H9 (cell line): Measurements from ENCODE around the gene RPP40. TPM values are rescaled to one million over a fixed set of nuclear protein-coding genes. Genes with fewer than 3 reads are reported as not detected.
A peak's percentile ranks its signal among the peaks of the same experiment; 100 is the strongest.

ENCODE experiments used
- DNase-seq: peaks from one replicate; pipeline ENCODE4 v3.0.0-alpha.2; 2017
- H2AFZ ChIP-seq: one replicate; pipeline ENCODE4 v1.6.1; 2013; ENCODE audit warnings: mild to moderate bottlenecking, low read length, control low read depth, moderate library complexity
- H2AK5ac ChIP-seq: 2 replicates; pipeline ENCODE4 v1.6.1; 2013; ENCODE audit warnings: low read length, control low read depth, mixed read lengths; ENCODE audit not compliant: insufficient read length
- H2BK120ac ChIP-seq: one replicate; pipeline ENCODE4 v1.6.1; 2013; ENCODE audit warnings: low read depth, mild to moderate bottlenecking, low read length, control low read depth, inconsistent platforms; ENCODE audit not compliant: poor library complexity, severe bottlenecking
- H2BK12ac ChIP-seq: 2 replicates; pipeline ENCODE4 v1.6.1; 2013; ENCODE audit warnings: low read length, control low read depth, mixed read lengths, low read depth; ENCODE audit not compliant: insufficient read length
- H2BK15ac ChIP-seq: 2 replicates; pipeline ENCODE4 v1.6.1; 2013; ENCODE audit warnings: low read depth, low read length, control low read depth
- H2BK20ac ChIP-seq: one replicate; pipeline ENCODE4 v1.6.1; 2013; ENCODE audit warnings: low read depth, mild to moderate bottlenecking, low read length, control low read depth, inconsistent platforms; ENCODE audit not compliant: poor library complexity, severe bottlenecking
- H2BK5ac ChIP-seq: 2 replicates; pipeline ENCODE4 v1.6.1; 2013; ENCODE audit warnings: low read length, control low read depth, mixed read lengths; ENCODE audit not compliant: insufficient read length
- H3K14ac ChIP-seq: 2 replicates; pipeline ENCODE4 v1.6.1; 2013; ENCODE audit warnings: low read length, control low read depth; ENCODE audit not compliant: insufficient read depth
- H3K18ac ChIP-seq: 2 replicates; pipeline ENCODE4 v1.6.1; 2013; ENCODE audit warnings: low read depth, mild to moderate bottlenecking, mixed read lengths, low read length, control low read depth; ENCODE audit not compliant: insufficient read length
- H3K23ac ChIP-seq: 2 replicates; pipeline ENCODE4 v1.6.1; 2013; ENCODE audit warnings: low read length, control low read depth, mixed read lengths, low read depth; ENCODE audit not compliant: insufficient read length
- H3K23me2 ChIP-seq: 2 replicates; pipeline ENCODE4 v1.6.1; 2013; ENCODE audit warnings: low read depth, mild to moderate bottlenecking, mixed read lengths, low read length, control low read depth; ENCODE audit not compliant: insufficient read length, poor library complexity, severe bottlenecking
- H3K27ac ChIP-seq: 2 replicates; pipeline ENCODE4 v1.5.1; 2013; ENCODE audit warnings: low read length, control low read depth, mixed read lengths, low read depth; ENCODE audit not compliant: insufficient read length
- H3K27me3 ChIP-seq: 2 replicates; pipeline ENCODE4 v1.6.1; 2013; ENCODE audit warnings: low read length, control low read depth, inconsistent platforms; ENCODE audit not compliant: insufficient read depth
- H3K4ac ChIP-seq: 2 replicates; pipeline ENCODE4 v1.6.1; 2013; ENCODE audit warnings: low read depth, mild to moderate bottlenecking, control low read depth, inconsistent platforms, low read length, moderate library complexity
- H3K4me1 ChIP-seq: 2 replicates; pipeline ENCODE4 v1.6.1; 2013; ENCODE audit warnings: low read length, control low read depth, inconsistent platforms; ENCODE audit not compliant: insufficient read depth
- H3K4me2 ChIP-seq: 2 replicates; pipeline ENCODE4 v1.6.1; 2013; ENCODE audit warnings: low read length, control low read depth, mixed read lengths; ENCODE audit not compliant: insufficient read length, insufficient read depth
- H3K56ac ChIP-seq: 2 replicates; pipeline ENCODE4 v1.6.1; 2013; ENCODE audit warnings: low read depth, mild to moderate bottlenecking, mixed read lengths, low read length, control low read depth; ENCODE audit not compliant: insufficient read length
- H3K79me1 ChIP-seq: 2 replicates; pipeline ENCODE4 v1.6.1; 2013; ENCODE audit warnings: low read depth, mild to moderate bottlenecking, moderate library complexity, low read length, control low read depth, inconsistent platforms; ENCODE audit not compliant: insufficient read depth, poor library complexity, severe bottlenecking
- H3K79me2 ChIP-seq: 2 replicates; pipeline ENCODE4 v1.6.1; 2013; ENCODE audit warnings: low read length, control low read depth, inconsistent platforms; ENCODE audit not compliant: insufficient read depth
- H3K9ac ChIP-seq: 2 replicates; pipeline ENCODE4 v1.6.1; 2013; ENCODE audit warnings: low read length, control low read depth, mixed read lengths; ENCODE audit not compliant: insufficient read length; ENCODE audit errors: extremely low read depth
- H3K9me3 ChIP-seq: one replicate; pipeline ENCODE4 v1.6.1; 2013; ENCODE audit warnings: low read depth, low read length, inconsistent platforms; ENCODE audit not compliant: control insufficient read depth
- H3T11ph ChIP-seq: one replicate; pipeline ENCODE4 v1.6.1; 2013; ENCODE audit warnings: mild to moderate bottlenecking, low read length, control low read depth, inconsistent platforms
- H4K20me1 ChIP-seq: one replicate; pipeline ENCODE4 v1.6.1; 2013; ENCODE audit not compliant: control insufficient read depth, insufficient read length, insufficient read depth
- H4K5ac ChIP-seq: 2 replicates; pipeline ENCODE4 v1.6.1; 2013; ENCODE audit warnings: low read depth, mild to moderate bottlenecking, mixed read lengths, low read length, control low read depth; ENCODE audit not compliant: insufficient read length
- H4K8ac ChIP-seq: replicated peaks from 2 replicates; pipeline ENCODE4 v1.6.1; 2013; ENCODE audit warnings: low read length, control low read depth, mixed read lengths, low read depth; ENCODE audit not compliant: insufficient read length
- H4K91ac ChIP-seq: 2 replicates; pipeline ENCODE4 v1.6.1; 2013; ENCODE audit warnings: low read depth, mild to moderate bottlenecking, moderate library complexity, mixed read lengths, low read length, control low read depth; ENCODE audit not compliant: insufficient read length
- H3K27ac Mint-ChIP-seq, 3 experiments: 2 replicates in 2 of 3; 3 replicates in 1 of 3; pipeline ENCODE4 v1.8.0; 2020 to 2021; ENCODE audit warnings: mixed read lengths in 3 of 3, mild to moderate bottlenecking in 1 of 3, moderate library complexity in 1 of 3
- H3K27me3 Mint-ChIP-seq: 2 replicates; pipeline ENCODE4 v1.8.0; 2021; ENCODE audit warnings: low read depth, mild to moderate bottlenecking, moderate library complexity, mixed read lengths
- H3K36me3 Mint-ChIP-seq, 3 experiments: 2 replicates in 2 of 3; 3 replicates in 1 of 3; pipeline ENCODE4 v1.8.0; 2020 to 2021; ENCODE audit warnings: low read depth in 3 of 3, mixed read lengths in 3 of 3; ENCODE audit not compliant: insufficient read depth in 1 of 3
- H3K4me1 Mint-ChIP-seq, 2 experiments: 2 replicates each; pipeline ENCODE4 v1.8.0; 2020; ENCODE audit warnings: mixed read lengths in 2 of 2
- H3K4me3 Mint-ChIP-seq, 2 experiments: 2 replicates in 1 of 2; 3 replicates in 1 of 2; pipeline ENCODE4 v1.8.0; 2020 to 2021; ENCODE audit warnings: mild to moderate bottlenecking in 2 of 2, mixed read lengths in 2 of 2, moderate library complexity in 1 of 2
- H3K9me3 Mint-ChIP-seq, 2 experiments: 2 replicates in 1 of 2; 3 replicates in 1 of 2; pipeline ENCODE4 v1.8.0; 2020; ENCODE audit warnings: mild to moderate bottlenecking in 2 of 2, mixed read lengths in 2 of 2, moderate library complexity in 1 of 2
- WGBS: extraction: QIAGEN DNeasy Blood & Tissue Kit; methylation state at CpG from one replicate; pipeline ENCODE4 v1.1.7; 2013; ENCODE audit warnings: missing lambda C conversion rate, low lambda C conversion rate, mixed read lengths; ENCODE audit not compliant: insufficient read length; ENCODE audit errors: extremely low coverage; 5-methylcytosine and 5-hydroxymethylcytosine counted together
- total RNA-seq: library from RNA; stranded (reverse); gene quantifications from 2 replicates; pipeline ENCODE4 v1.2.1, GENCODE V29; 2021
- TF ChIP-seq, protein P1 (sequence below): fragments of 200-600 bp; sonication (generic); conservative IDR thresholded peaks from 3 replicates; pipeline ENCODE4 v1.8.0; 2021; ENCODE audit warnings: antibody characterized with exemption, mild to moderate bottlenecking

RPP40 gene
- total RNA-seq, 1 experiment from 2014 or later, result 17.8 TPM

GRCh38 chr6:4986999-4987398 is 16.8 kb downstream of the RPP40 start:
- H3K23me2 ChIP-seq, result no peaks in the 10 kb centered on the region
- H3K9ac ChIP-seq, result no peak overlapping the region
- H2AK5ac ChIP-seq, result no peak overlapping the region
- H4K91ac ChIP-seq, result no peak overlapping the region
- no peaks in the 10 kb centered on the region for H3K4me1 ChIP-seq
- no peaks in the 10 kb centered on the region for H4K20me1 ChIP-seq
- no peak overlapping the region for H2BK5ac ChIP-seq
- H3K27me3 Mint-ChIP-seq, result peaks cover 7% of the 10 kb centered on the region
- H3K4me1 Mint-ChIP-seq, result peaks cover 4 to 11% of the 10 kb centered on the region in 2 experiments
- H2AFZ ChIP-seq, result no peak overlapping the region
- no peaks in the 10 kb centered on the region for H3K9me3 ChIP-seq
- H3K27ac Mint-ChIP-seq, result peak overlapping the region in 1 of 3 experiments; percentile 33; a peak in 1 of 7 replicates
- no peak overlapping the region for H2BK15ac ChIP-seq
- no peak overlapping the region for H3K56ac ChIP-seq
- whole genome bisulfite sequencing, result no CpG with 5 or more reads among the region's 3 CpGs
- no peak overlapping the region for H3K4me2 ChIP-seq
- no peak overlapping the region for H3K27ac ChIP-seq
- no peak overlapping the region for H3K14ac ChIP-seq
- H3K23ac ChIP-seq, result no peak overlapping the region
- DNase-seq, result no peak
- H3K4ac ChIP-seq, result no peak overlapping the region
- H4K5ac ChIP-seq, result no peak overlapping the region
- H3T11ph ChIP-seq, result no peak overlapping the region
- no peak overlapping the region for H2BK20ac ChIP-seq
- H3K9me3 Mint-ChIP-seq, result no peaks in the 10 kb centered on the region; a peak in 3 of 5 replicates
- no peak overlapping the region for H2BK12ac ChIP-seq
- H4K8ac ChIP-seq, result no peak overlapping the region
- TF ChIP-seq, protein P1, sequence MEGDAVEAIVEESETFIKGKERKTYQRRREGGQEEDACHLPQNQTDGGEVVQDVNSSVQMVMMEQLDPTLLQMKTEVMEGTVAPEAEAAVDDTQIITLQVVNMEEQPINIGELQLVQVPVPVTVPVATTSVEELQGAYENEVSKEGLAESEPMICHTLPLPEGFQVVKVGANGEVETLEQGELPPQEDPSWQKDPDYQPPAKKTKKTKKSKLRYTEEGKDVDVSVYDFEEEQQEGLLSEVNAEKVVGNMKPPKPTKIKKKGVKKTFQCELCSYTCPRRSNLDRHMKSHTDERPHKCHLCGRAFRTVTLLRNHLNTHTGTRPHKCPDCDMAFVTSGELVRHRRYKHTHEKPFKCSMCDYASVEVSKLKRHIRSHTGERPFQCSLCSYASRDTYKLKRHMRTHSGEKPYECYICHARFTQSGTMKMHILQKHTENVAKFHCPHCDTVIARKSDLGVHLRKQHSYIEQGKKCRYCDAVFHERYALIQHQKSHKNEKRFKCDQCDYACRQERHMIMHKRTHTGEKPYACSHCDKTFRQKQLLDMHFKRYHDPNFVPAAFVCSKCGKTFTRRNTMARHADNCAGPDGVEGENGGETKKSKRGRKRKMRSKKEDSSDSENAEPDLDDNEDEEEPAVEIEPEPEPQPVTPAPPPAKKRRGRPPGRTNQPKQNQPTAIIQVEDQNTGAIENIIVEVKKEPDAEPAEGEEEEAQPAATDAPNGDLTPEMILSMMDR, result no peak
- H3K27me3 ChIP-seq, result no peaks in the 10 kb centered on the region
- peaks cover 0 to 4% (median 3%) of the 10 kb centered on the region in 3 experiments; a peak in 1 of 7 replicates for H3K36me3 Mint-ChIP-seq
- no peak overlapping the region for H3K18ac ChIP-seq
- H2BK120ac ChIP-seq, result no peak overlapping the region
- H3K79me1 ChIP-seq, result no peaks in the 10 kb centered on the region
- no peak overlapping the region for H3K4me3 Mint-ChIP-seq
- H3K79me2 ChIP-seq, result no peaks in the 10 kb centered on the region
